GM10847 (cell line): ENCODE results near the gene FBXO42.

ENCODE experiments used
- POLR2A ChIP-seq: IDR thresholded peaks from 2 replicates; pipeline ENCODE4 v1.6.1; 2011; ENCODE audit not compliant: insufficient read length; ENCODE audit errors: extremely low read depth

Gene FBXO42

GRCh38 chr1:16349847-16350406, 2.4 kb downstream of the FBXO42 start:
- TF ChIP-seq POLR2A, result no peak

- no peak for TF ChIP-seq POLR2A
Measured at GRCh38 chr1:16348414-16349182, 3.7 kb downstream of the FBXO42 start.

DNA sequence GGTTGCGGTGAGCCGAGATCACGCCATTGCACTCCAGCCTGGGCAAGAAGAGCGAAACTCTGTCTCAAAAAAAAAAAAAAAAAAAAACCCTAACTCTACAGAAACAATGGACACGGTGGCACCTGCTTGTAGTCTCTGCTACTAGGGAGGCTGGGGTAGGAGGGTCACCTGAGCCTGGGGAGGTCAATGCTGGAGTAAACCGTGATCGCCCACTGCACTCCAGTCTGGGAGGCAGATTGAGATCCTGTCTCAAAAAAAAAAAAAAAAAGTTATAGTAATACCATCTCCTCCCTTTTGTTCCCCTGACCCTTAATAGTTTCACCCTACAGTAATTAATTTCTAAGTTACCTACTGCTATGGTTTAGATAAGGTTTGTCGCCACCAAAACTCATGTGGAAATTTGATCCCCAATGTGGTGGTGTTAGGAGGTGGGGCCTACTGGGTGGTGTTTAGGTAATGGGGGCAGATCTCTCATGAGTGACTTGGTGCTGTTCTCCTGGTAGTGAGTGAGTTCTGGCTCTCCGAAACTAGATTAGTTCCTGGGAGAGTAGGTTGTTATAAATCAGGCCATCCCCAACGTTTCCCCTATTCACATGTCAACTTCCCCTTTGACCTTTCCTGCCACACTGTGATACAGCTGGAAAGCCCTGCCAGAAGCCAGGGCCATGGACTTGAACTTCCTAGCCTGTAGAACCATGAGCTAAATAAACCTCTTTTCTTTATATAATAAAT, 9.8 kb downstream of the FBXO42 start:
- TF ChIP-seq POLR2A, result no peak

DNA sequence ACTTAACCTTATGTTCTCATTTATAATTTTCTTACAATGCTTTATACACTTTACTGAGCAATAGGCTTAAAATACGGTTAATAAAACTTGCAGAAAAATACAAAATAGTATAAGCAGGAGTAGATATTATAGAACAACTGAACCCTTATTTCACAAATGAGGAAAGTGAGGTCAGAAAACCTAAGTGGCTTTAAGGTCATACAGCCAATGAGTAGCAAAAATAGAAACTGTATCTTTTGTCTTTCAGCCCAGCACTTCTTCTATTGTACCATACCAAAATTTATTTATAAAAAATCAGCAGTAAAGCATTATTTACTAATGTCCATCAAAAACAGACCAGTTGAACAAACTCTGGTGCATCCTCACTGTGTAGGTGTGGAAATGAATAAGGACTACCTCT, 11.6 kb downstream of the FBXO42 start:
- TF ChIP-seq POLR2A, result no peak

GRCh38 chr1:16338961-16339360, 13.3 kb downstream of the FBXO42 start:
- no peak for TF ChIP-seq POLR2A

- TF ChIP-seq POLR2A, result no peak
Measured at GRCh38 chr1:16334655-16335340, 17.5 kb downstream of the FBXO42 start.

- TF ChIP-seq POLR2A, result no peak
Measured at GRCh38 chr1:16326833-16327404, 25.4 kb downstream of the FBXO42 start.

DNA sequence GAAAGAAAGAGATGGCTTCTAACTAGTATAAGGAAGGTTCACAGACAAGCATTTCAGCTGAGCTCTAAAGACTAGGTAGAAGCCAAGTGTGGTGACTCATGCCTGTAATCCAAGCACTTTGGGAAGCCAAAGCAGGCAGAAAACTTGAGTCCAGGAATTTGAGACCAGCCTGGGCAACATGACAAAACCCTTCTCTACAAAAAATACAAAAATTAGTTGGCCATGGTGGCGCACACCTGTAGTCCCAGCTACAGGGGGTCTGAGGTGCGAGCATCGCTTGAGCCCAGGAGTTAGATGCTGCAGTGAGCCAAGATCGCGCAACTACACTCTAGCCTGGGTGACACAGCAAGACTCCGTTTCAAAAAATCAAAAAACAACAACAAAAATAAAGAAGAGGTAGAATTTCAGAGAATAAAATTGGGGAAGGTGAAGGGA, 27.8 kb downstream of the FBXO42 start:
- TF ChIP-seq POLR2A, result no peak

GRCh38 chr1:16321176-16321867, 31.0 kb downstream of the FBXO42 start:
- TF ChIP-seq POLR2A, result no peak

DNA sequence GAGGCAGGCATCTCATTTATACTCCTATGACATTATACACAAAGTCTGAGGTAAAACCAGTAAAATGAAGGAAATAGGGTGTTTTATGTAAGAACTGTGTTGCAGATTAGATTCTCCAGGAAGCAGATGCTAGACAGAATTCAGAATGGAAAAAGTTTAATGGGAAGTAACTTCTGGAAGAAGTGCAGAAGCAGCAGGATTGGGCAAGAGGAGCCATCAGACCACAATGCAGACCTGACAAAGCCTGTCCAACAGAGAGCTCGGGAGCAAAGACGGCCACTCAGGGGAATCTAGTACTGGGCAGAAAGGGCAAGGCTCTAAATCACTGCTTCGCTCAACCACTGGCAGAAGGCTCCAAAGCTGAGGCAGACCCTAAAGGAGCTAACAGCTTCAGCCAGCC, 33.7 kb downstream of the FBXO42 start:
- TF ChIP-seq POLR2A, result no peak

- TF ChIP-seq POLR2A, result no peak
Measured at GRCh38 chr1:16315437-16315836, 36.8 kb downstream of the FBXO42 start.

DNA sequence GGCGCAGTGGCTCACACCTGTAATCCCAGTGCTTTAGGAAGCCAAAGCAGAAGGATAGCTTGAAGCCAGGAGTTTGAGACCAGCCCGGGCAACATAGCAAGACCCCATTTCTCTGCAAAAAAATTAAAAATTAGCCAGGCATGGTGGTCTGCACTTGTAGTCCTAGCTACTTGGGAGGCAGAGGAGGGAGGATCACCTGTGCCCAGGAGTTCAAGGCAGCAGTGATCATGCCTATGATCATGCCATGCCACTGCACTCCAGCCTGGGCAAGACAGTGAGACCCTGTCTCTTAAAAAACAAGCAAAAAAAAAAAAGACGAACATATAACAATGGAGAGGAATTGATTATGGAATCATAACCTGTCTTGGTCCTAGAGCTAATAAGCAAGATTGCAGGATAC, 45.1 kb downstream of the FBXO42 start:
- TF ChIP-seq POLR2A, result no peak

GRCh38 chr1:16302709-16303627, 49.3 kb downstream of the FBXO42 start:
- TF ChIP-seq POLR2A, result no peak

DNA sequence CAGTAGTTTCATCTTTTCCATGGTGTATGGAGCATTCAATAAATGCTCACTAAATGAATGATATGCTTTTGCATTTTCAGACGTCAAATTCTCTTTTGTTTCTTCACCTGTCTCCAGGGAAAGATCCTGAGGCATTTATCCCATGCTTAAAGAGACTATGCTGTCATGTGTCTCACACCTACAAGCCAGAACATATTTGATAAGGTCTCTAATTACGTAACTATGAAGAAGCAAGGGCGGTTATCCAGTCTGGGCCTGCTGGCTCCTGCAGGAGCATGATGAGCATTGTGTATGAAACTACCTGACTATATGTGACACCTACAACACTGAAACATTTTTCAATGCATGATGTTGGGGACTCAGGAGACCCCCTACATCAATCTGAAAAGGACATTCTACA, 51.8 kb downstream of the FBXO42 start:
- no peak for TF ChIP-seq POLR2A

GRCh38 chr1:16298653-16299052, 53.6 kb downstream of the FBXO42 start:
- TF ChIP-seq POLR2A, result no peak
